Epithelial cell of proximal tubule (primary cell): ENCODE data around the gene PIGK. TPM values are rescaled to one million over a fixed set of nuclear protein-coding genes. Genes with fewer than 3 reads are reported as not detected.

Experiments
- DNase-seq: peaks from one replicate; pipeline ENCODE4 v3.0.0-alpha.2; 2011; ENCODE audit warnings: low read depth
- H3K4me3 ChIP-seq: 2 replicates; pipeline ENCODE4 v1.5.1; 2011; ENCODE audit warnings: low read depth, mild to moderate bottlenecking, low read length
- total RNA-seq: library from RNA; depleted of rRNA; stranded (reverse); fragments of >200 nt; gene quantifications from 2 replicates; pipeline ENCODE4 v1.2.3, GENCODE V29; 2015
- TF ChIP-seq, protein P1 (sequence below): conservative IDR thresholded peaks from 2 replicates; pipeline ENCODE4 v1.5.1; 2012; ENCODE audit warnings: low read depth, mild to moderate bottlenecking, low read length

Gene PIGK
- total RNA-seq, 1 donor from 2014 or later = 14.4 TPM

GRCh38 chr1:77239311-77239710, 20.1 kb upstream of the PIGK start:
- TF ChIP-seq, protein P1, sequence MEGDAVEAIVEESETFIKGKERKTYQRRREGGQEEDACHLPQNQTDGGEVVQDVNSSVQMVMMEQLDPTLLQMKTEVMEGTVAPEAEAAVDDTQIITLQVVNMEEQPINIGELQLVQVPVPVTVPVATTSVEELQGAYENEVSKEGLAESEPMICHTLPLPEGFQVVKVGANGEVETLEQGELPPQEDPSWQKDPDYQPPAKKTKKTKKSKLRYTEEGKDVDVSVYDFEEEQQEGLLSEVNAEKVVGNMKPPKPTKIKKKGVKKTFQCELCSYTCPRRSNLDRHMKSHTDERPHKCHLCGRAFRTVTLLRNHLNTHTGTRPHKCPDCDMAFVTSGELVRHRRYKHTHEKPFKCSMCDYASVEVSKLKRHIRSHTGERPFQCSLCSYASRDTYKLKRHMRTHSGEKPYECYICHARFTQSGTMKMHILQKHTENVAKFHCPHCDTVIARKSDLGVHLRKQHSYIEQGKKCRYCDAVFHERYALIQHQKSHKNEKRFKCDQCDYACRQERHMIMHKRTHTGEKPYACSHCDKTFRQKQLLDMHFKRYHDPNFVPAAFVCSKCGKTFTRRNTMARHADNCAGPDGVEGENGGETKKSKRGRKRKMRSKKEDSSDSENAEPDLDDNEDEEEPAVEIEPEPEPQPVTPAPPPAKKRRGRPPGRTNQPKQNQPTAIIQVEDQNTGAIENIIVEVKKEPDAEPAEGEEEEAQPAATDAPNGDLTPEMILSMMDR = no peak
- no peak overlapping the region for H3K4me3 ChIP-seq
- no peak for DNase-seq

DNA sequence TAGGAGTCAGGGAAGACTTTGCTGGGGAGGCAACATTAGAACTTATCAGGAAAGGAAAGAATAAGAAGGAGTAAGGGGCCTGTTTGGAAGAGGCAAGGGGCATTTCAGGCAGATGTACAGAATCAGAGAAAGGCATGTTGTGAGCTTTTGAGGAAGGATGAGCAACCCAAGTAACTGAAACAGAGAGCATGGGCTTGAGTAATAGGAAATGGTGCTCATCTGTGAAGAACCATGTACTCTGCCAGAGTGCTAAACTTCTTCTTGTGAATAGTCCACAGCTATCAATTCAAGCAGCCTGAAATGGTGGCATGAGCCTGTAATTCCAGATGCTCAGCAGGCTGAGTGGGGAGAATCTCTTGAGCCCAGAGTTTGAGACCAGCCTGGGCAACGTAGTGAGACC, 19.2 kb upstream of the PIGK start:
- DNase-seq = no peak
- TF ChIP-seq, protein P1 = no peak
- no peak overlapping the region for H3K4me3 ChIP-seq

DNA sequence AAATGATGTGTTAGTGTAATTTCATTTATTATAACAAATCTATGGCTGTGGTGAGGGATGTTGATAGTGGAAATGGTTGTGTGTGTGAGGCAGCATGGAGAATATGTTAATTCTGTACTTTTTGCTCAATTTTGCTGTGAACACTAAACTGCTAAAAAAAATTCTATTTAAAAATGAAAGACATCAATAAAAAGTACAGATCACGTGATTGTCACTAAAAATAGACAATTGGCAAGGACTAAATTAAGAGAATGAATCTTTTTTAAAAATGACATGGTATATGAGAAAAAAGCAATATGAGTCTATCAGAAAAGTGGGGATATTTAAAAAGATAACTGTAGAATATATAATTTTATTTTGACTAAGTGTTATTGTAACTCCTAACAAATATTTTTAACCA, 15.7 kb upstream of the PIGK start:
- TF ChIP-seq, protein P1 = no peak
- H3K4me3 ChIP-seq = no peak overlapping the region
- no peak for DNase-seq

DNA sequence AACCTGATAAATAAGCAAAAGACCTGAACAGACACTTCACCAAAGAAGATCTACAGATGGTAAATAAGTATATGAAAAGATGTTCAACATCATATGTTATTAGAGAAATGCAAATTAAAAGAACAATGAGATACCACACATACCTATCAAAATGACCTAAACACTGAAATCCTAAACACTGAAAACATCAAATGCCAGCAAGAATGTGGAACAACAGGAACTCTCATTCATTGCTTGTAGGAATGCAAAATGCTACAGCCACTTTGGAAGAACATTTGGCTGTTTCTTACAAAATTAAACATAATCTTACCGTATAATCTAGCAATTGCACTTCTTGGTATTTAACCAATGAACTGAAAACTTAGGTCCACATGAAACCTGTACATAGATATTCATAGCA, 14.9 kb upstream of the PIGK start:
- TF ChIP-seq, protein P1 = no peak
- no peak for DNase-seq
- H3K4me3 ChIP-seq = no peak overlapping the region

GRCh38 chr1:77232829-77233228, 13.6 kb upstream of the PIGK start:
- TF ChIP-seq, protein P1 = no peak
- no peak for DNase-seq
- H3K4me3 ChIP-seq = no peak overlapping the region

GRCh38 chr1:77230051-77230450, 10.8 kb upstream of the PIGK start:
- no peak overlapping the region for H3K4me3 ChIP-seq
- DNase-seq = peak; percentile 55
- TF ChIP-seq, protein P1 = no peak

GRCh38 chr1:77228836-77229235, 9.6 kb upstream of the PIGK start:
- H3K4me3 ChIP-seq = no peak overlapping the region
- DNase-seq = no peak
- TF ChIP-seq, protein P1 = no peak
